Thymus (tissue), 11 donors: Measurements from ENCODE around the gene GPA33. TPM values are rescaled to one million over a fixed set of nuclear protein-coding genes. Genes with fewer than 3 reads are reported as not detected.
"Not testable (repeated sequence)": the region's sequence is repeated elsewhere in the genome, so short reads cannot be mapped to it uniquely, and the experiment has no call there.

Experiments
- DNase-seq, 9 donors: peaks; one replicate each; pipeline ENCODE4 v3.0.0-alpha.2; 2013; ENCODE audit warnings: low spot score in 9 of 9, low read depth in 6 of 9, missing footprints in 1 of 9
- H3K27ac ChIP-seq, 2 donors: one replicate each; pipeline ENCODE4 v1.5.1; 2013; ENCODE audit warnings: control low read depth in 1 of 2, low read depth in 1 of 2, low read length in 1 of 2, mild to moderate bottlenecking in 1 of 2, moderate library complexity in 1 of 2
- H3K27me3 ChIP-seq, 2 donors: one replicate each; pipeline ENCODE4 v1.5.1; 2013; ENCODE audit warnings: low read length in 1 of 2; ENCODE audit not compliant: control insufficient read depth in 2 of 2, insufficient read depth in 1 of 2
- H3K36me3 ChIP-seq, 2 donors: one replicate each; pipeline ENCODE4 v1.5.1; 2013; ENCODE audit warnings: low read length in 1 of 2, mild to moderate bottlenecking in 1 of 2, moderate library complexity in 1 of 2; ENCODE audit not compliant: control insufficient read depth in 2 of 2, insufficient read depth in 2 of 2
- H3K4me1 ChIP-seq, 2 donors: one replicate each; pipeline ENCODE4 v1.5.1; 2013; ENCODE audit warnings: low read length in 2 of 2; ENCODE audit not compliant: control insufficient read depth in 2 of 2, insufficient read depth in 2 of 2
- H3K4me3 ChIP-seq, 2 donors: one replicate each; pipeline ENCODE4 v1.5.1; 2013; ENCODE audit warnings: low read length in 2 of 2, control low read depth in 1 of 2, mild to moderate bottlenecking in 1 of 2
- H3K9me3 ChIP-seq, 2 donors: one replicate each; pipeline ENCODE4 v1.5.1; 2013; ENCODE audit warnings: low read length in 1 of 2, mild to moderate bottlenecking in 1 of 2; ENCODE audit not compliant: control insufficient read depth in 2 of 2, insufficient read depth in 1 of 2
- WGBS: extraction: QIAGEN DNeasy Blood & Tissue Kit; methylation state at CpG from one replicate; pipeline ENCODE4 v1.1.7; 2013; 5-methylcytosine and 5-hydroxymethylcytosine counted together
- polyA plus RNA-seq: library from polyadenylated mRNA; stranded (reverse); fragments of 200-250 nt; gene quantifications from one replicate; pipeline ENCODE4 v1.2.3, GENCODE V29; 2013
- total RNA-seq: library from RNA; stranded (reverse); fragments of 120-200 nt; gene quantifications from one replicate; pipeline ENCODE4 v1.2.4, GENCODE V29; 2013
- donor health status: healthy.

GPA33 gene
- total and polyA plus RNA-seq, 2 donors: 2.3 to 3.5 TPM

GRCh38 chr1:167033646-167034045 lies 56.5 kb downstream of the GPA33 start:
- Histone ChIP-seq H3K27ac (no peak overlapping the region), H3K4me3 (no peak overlapping the region), H3K36me3 (no peaks in the 10 kb centered on the region), H3K9me3 (no peaks in the 10 kb centered on the region), H3K4me1 (no peaks in the 10 kb centered on the region), H3K27me3 (no peaks in the 10 kb centered on the region)
- no peak for DNase-seq
- WGBS: 96% methylated on average over 2 of the region's 2 CpGs

- H3K9me3 ChIP-seq, H3K4me1 ChIP-seq, H3K27ac ChIP-seq, H3K27me3 ChIP-seq, DNase-seq, H3K36me3 ChIP-seq, H3K4me3 ChIP-seq: not testable (repeated sequence)
- WGBS: 97% methylated on average over 27 of the region's 27 CpGs
These were observed 60.6 kb downstream of the GPA33 start for GRCh38 chr1:167029553-167029952.

GRCh38 chr1:167022384-167022783 lies 67.8 kb downstream of the GPA33 start:
- Histone ChIP-seq H3K4me1 (no peaks in the 10 kb centered on the region), H3K27ac (no peak overlapping the region), H3K27me3 (no peaks in the 10 kb centered on the region), H3K36me3 (no peaks in the 10 kb centered on the region), H3K4me3 (no peak overlapping the region), H3K9me3 (no peaks in the 10 kb centered on the region)
- WGBS: 98% methylated on average over 1 of the region's 1 CpG
- no peak for DNase-seq

- WGBS: 41% methylated on average over 6 of the region's 6 CpGs
- no peak for DNase-seq
These were observed 74.0 kb downstream of the GPA33 start for GRCh38 chr1:167016100-167016750.

GRCh38 chr1:167013108-167013929 lies 76.9 kb downstream of the GPA33 start:
- Histone ChIP-seq H3K27ac (no peak overlapping the region), H3K4me3 (no peak overlapping the region), H3K9me3 (no peaks in the 10 kb centered on the region), H3K4me1 (no peaks in the 10 kb centered on the region), H3K27me3 (no peaks in the 10 kb centered on the region), H3K36me3 (no peaks in the 10 kb centered on the region)
- no peak for DNase-seq
- WGBS: 95% methylated on average over 8 of the region's 8 CpGs

More at GRCh38 chr1:167016100-167016750, 74.0 kb downstream of the GPA33 start:
- H3K4me1 ChIP-seq: no peaks in the 10 kb centered on the region
- no peak overlapping the region for H3K27ac ChIP-seq
- no peaks in the 10 kb centered on the region for H3K27me3 ChIP-seq
- H3K36me3 ChIP-seq: no peaks in the 10 kb centered on the region
- no peak overlapping the region for H3K4me3 ChIP-seq
- no peaks in the 10 kb centered on the region for H3K9me3 ChIP-seq

- Histone ChIP-seq H3K4me1 (no peaks in the 10 kb centered on the region), H3K4me3 (no peak overlapping the region), H3K27me3 (no peaks in the 10 kb centered on the region), H3K27ac (no peak overlapping the region), H3K36me3 (no peaks in the 10 kb centered on the region), H3K9me3 (no peaks in the 10 kb centered on the region)
- WGBS: 97% methylated on average over 2 of the region's 2 CpGs
- DNase-seq: no peak
These were observed 77.6 kb downstream of the GPA33 start for GRCh38 chr1:167012570-167012969.

GRCh38 chr1:167011560-167012191 lies 78.5 kb downstream of the GPA33 start:
- no peaks in the 10 kb centered on the region for H3K36me3 ChIP-seq
- no peak overlapping the region for H3K27ac ChIP-seq
- WGBS: 98% methylated on average over 1 of the region's 1 CpG
- no peak for DNase-seq
- H3K4me1 ChIP-seq: no peaks in the 10 kb centered on the region
- no peaks in the 10 kb centered on the region for H3K9me3 ChIP-seq
- no peak overlapping the region for H3K4me3 ChIP-seq
- no peaks in the 10 kb centered on the region for H3K27me3 ChIP-seq

- 94% methylated on average over 2 of the region's 2 CpGs for WGBS
- H3K27me3 ChIP-seq: no peaks in the 10 kb centered on the region
- H3K4me1 ChIP-seq: no peaks in the 10 kb centered on the region
- H3K4me3 ChIP-seq: no peak overlapping the region
- H3K36me3 ChIP-seq: no peaks in the 10 kb centered on the region
- DNase-seq: no peak
- H3K27ac ChIP-seq: no peak overlapping the region
- H3K9me3 ChIP-seq: no peaks in the 10 kb centered on the region
These were observed 86.5 kb downstream of the GPA33 start for GRCh38 chr1:167003711-167004110.
